ENCODE results near the gene BCAN.
"Not testable (repeated sequence)": the region's sequence is repeated elsewhere in the genome, so short reads cannot be mapped to it uniquely, and the experiment has no call there.

The BCAN gene

GRCh38 chr1:156626079-156626438, 15.9 kb upstream of the BCAN start:
- Mint-ChIP-seq H3K4me3 (peak overlapping the region; percentile 90), H3K27me3 (peaks cover 36% of the 10 kb centered on the region), H3K9me3 (ENCODE audit: low read depth) (no peaks in the 10 kb centered on the region), H3K36me3 (no peaks in the 10 kb centered on the region), H3K4me1 (ENCODE audit: low read depth) (peaks cover 9% of the 10 kb centered on the region), H3K27ac (no peak overlapping the region)

- no peak overlapping the region for H3K27ac Mint-ChIP-seq
- H3K4me1 Mint-ChIP-seq (ENCODE audit: low read depth) = peaks cover 9% of the 10 kb centered on the region
- H3K9me3 Mint-ChIP-seq (ENCODE audit: low read depth) = no peaks in the 10 kb centered on the region
- no peak overlapping the region for H3K4me3 Mint-ChIP-seq
- H3K27me3 Mint-ChIP-seq = peaks cover 38% of the 10 kb centered on the region
- no peaks in the 10 kb centered on the region for H3K36me3 Mint-ChIP-seq
Measured at GRCh38 chr1:156627313-156627880, 14.5 kb upstream of the BCAN start.

GRCh38 chr1:156629823-156630449, 12.0 kb upstream of the BCAN start:
- Mint-ChIP-seq H3K4me1 (ENCODE audit: low read depth) (peaks cover 7% of the 10 kb centered on the region), H3K27ac (no peak overlapping the region), H3K27me3 (peaks cover 38% of the 10 kb centered on the region), H3K36me3 (no peaks in the 10 kb centered on the region), H3K9me3 (ENCODE audit: low read depth) (no peaks in the 10 kb centered on the region), H3K4me3 (no peak overlapping the region)

DNA sequence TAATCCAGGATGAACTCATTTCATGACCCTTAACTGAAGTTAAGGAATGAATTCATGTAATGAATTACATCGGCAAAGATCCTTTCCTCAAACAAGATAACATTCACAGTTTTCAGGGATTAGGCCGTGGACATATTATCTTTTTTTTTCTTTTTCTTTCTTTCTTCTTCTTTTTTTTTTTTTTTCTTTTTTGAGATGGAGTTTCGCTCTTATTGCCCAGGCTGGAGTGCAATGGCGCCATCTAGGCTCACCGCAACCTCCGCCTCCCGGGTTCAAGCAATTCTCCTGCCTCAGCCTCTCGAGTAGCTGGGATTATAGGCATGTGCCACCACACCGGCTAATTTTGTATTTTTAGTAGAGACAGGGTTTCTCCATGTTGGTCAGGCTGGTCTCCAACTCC, 10.8 kb upstream of the BCAN start:
- H3K4me3 Mint-ChIP-seq; H3K36me3 Mint-ChIP-seq; H3K9me3 Mint-ChIP-seq (ENCODE audit: low read depth); H3K27ac Mint-ChIP-seq; H3K4me1 Mint-ChIP-seq (ENCODE audit: low read depth): not testable (repeated sequence)
- peaks cover 36% of the 10 kb centered on the region for H3K27me3 Mint-ChIP-seq

DNA sequence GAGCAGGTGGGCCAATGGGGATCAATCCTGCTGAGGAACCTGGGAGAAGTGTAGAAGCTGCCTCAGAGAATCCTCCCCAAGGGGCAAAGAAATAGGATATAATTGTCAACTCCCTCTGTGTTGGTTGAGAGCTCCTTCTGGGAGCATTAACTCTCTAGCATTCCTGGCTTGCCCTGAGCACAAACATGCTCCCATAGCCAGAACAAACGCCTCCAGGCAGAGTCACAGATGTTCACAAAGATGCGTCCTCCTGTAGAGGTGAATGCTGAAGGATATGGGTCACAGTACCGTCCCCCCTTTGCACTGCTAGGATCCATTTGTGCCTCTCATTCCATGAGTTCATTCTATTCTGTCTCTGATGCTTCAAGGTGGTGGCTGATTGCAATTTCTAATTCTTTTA, 9.6 kb upstream of the BCAN start:
- no peaks in the 10 kb centered on the region for H3K36me3 Mint-ChIP-seq
- peaks cover 37% of the 10 kb centered on the region for H3K27me3 Mint-ChIP-seq
- H3K27ac Mint-ChIP-seq = no peak overlapping the region
- no peak overlapping the region for H3K4me3 Mint-ChIP-seq
- no peaks in the 10 kb centered on the region for H3K4me1 Mint-ChIP-seq (ENCODE audit: low read depth)
- H3K9me3 Mint-ChIP-seq (ENCODE audit: low read depth) = no peaks in the 10 kb centered on the region

DNA sequence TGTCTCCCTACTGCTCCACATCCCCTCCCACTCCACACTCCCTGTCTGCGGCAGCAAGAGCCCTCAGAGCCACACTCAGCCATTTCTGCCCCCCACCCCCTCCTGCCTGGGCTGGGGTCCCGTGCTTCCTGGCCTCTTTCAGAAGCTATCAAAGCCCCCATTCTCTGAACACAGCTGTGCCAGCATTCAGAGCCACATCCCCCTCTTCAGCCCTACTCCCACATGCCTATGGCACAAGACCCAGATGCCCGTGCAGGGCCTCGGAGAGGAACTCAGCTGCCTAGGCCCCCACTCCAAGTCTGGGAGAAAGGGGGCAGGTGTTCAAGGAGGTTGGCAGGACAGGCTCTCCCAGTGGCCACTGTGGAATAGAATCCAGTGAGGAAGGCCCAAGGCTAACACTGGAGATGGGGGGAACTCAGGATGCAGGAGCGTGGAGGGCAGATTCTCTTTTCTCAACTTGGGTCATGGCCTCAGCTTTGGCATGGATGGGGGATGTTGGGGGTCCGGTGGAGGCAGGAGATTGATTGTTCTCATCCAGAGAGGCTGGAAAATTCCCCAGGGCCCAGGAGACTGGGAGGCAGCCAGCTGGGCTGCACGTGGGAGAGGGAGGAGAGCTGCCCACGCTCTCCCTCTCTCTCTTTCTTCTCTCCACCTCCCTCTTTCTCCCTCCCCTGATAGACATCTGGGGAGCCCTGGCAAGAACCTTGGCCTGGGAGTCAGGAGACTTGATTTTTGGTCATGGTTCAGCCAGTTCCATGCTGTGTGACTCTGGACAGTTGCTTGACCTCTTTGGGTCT, 3.5 kb upstream of the BCAN start:
- H3K27ac Mint-ChIP-seq = no peak overlapping the region
- H3K36me3 Mint-ChIP-seq = no peaks in the 10 kb centered on the region
- peaks cover 44% of the 10 kb centered on the region for H3K27me3 Mint-ChIP-seq
- H3K4me3 Mint-ChIP-seq = no peak overlapping the region
- H3K4me1 Mint-ChIP-seq (ENCODE audit: low read depth) = peaks cover 21% of the 10 kb centered on the region
- no peaks in the 10 kb centered on the region for H3K9me3 Mint-ChIP-seq (ENCODE audit: low read depth)

GRCh38 chr1:156639601-156640101, 2.3 kb upstream of the BCAN start:
- H3K4me3 Mint-ChIP-seq = no peak overlapping the region

DNA sequence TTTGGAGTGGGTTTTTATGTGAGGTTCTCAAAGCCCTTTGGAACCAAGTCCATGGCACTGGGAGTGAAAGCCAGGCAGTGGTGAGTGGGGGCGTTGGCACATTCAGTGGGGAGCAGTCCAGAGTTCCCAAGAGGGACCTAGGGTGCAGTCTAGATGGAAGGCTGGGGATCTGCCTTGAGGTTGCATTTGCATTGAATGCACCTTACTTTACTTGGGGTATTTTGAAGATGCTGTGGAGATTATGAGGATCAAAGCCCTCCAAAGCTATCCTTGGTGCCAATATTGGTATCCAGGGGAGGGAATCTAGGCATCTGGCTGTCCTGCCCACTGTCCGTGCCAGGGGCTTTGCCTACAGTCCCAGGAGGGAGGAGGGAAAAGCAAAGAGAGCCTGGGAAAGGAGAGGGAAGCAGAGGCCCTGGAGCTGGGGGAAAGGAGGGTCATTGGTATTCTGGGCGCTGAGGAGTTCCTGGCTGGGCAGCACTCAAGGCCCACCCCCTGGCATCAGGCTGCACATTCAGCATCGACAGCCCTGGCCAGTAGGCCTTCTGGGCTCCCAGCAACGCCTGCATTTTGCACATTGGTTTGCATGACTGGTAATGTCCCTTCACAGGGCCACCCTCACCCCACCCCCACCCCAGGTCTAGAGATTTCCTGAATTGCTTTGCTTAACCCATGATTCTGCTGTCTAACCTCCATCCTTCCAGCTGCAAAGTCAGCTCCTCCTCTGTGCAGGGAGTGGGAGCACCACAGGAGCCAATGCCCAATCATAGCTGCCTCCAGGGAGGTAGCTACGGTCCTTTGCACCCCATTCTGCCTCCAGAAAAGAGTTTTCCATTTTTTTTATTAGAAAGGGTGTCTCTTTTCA, 843 bp upstream of the BCAN start:
- no peak overlapping the region for H3K27ac Mint-ChIP-seq
- H3K4me3 Mint-ChIP-seq = peak overlapping the region; percentile 71

More at GRCh38 chr1:156639601-156640101, 2.3 kb upstream of the BCAN start:
- H3K27me3 Mint-ChIP-seq = peaks cover 46% of the 10 kb centered on the region
- peaks cover 32% of the 10 kb centered on the region for H3K4me1 Mint-ChIP-seq (ENCODE audit: low read depth)
- H3K36me3 Mint-ChIP-seq = no peaks in the 10 kb centered on the region
- no peak overlapping the region for H3K27ac Mint-ChIP-seq
- no peaks in the 10 kb centered on the region for H3K9me3 Mint-ChIP-seq (ENCODE audit: low read depth)

DNA sequence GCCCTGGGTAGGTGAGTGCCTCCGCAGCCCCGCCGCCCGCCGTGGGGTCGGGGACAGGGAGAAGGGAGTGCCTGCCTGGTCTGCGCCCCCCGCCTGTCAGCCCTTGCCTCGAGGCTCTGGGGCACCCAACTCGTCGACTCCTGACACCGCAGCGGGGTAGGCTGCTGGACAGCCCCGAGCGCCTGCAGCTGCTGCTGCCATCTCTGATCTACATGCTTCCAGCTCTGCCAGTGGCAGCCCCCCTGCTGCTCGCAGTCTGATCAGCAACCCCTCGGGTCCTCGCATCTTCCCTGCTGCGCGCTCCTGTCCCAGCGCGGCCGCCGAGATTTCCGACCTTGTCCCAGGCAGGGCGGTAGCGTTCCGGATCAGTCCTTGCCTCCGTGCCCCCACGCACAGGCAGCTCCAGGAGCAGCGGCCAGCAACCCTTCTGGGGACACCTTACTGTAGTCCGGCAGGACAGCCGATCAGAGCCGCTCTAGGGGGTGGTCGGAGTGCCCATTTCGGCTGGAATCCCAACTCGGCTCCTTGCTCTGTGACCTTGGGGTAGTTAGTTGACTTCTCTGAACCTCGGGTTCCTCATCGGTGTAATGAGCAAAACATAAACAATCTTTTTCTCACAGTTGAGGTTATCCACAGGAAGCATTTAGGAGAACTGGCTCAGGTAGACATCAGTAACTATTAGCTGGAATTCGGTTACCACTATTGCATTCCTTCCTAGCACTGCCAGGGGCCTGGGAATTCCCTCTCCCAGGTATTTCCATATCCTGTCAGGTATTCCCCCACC, 540 bp downstream of the BCAN start:
- H3K27me3 Mint-ChIP-seq = peaks cover 50% of the 10 kb centered on the region
- peak overlapping the region; percentile 69 for H3K4me3 Mint-ChIP-seq
- H3K9me3 Mint-ChIP-seq (ENCODE audit: low read depth) = no peaks in the 10 kb centered on the region
- peaks cover 32% of the 10 kb centered on the region for H3K4me1 Mint-ChIP-seq (ENCODE audit: low read depth)
- no peak overlapping the region for H3K27ac Mint-ChIP-seq
- no peaks in the 10 kb centered on the region for H3K36me3 Mint-ChIP-seq

More for the DNA sequence above, 843 bp upstream of the BCAN start:
- Mint-ChIP-seq H3K27me3 (peaks cover 54% of the 10 kb centered on the region), H3K36me3 (no peaks in the 10 kb centered on the region), H3K9me3 (ENCODE audit: low read depth) (no peaks in the 10 kb centered on the region), H3K4me1 (ENCODE audit: low read depth) (peaks cover 32% of the 10 kb centered on the region)

GRCh38 chr1:156643049-156643777, 1.3 kb downstream of the BCAN start:
- H3K4me3 Mint-ChIP-seq = peak overlapping the region; percentile 69
- H3K4me1 Mint-ChIP-seq (ENCODE audit: low read depth) = peaks cover 32% of the 10 kb centered on the region
- no peaks in the 10 kb centered on the region for H3K36me3 Mint-ChIP-seq
- H3K27ac Mint-ChIP-seq = no peak overlapping the region
- peaks cover 54% of the 10 kb centered on the region for H3K27me3 Mint-ChIP-seq
- H3K9me3 Mint-ChIP-seq (ENCODE audit: low read depth) = no peaks in the 10 kb centered on the region

DNA sequence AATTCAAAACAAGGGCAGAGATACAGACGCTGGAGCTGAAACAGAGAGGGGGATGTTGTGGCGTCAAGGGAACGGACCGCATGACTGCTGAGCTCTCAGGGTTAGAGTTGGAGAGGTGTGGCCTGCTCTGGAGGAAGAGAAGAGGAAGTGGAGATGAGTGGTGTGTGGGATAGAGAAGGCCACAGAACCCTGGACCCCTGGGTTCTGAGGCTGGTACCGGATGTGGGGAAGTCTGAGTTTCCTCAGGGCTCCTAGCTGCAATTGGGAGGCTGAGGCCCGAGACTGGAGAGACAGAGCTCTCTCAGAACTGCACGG, 1.8 kb downstream of the BCAN start:
- Mint-ChIP-seq H3K9me3 (ENCODE audit: low read depth) (no peaks in the 10 kb centered on the region), H3K36me3 (no peaks in the 10 kb centered on the region), H3K27ac (no peak overlapping the region), H3K27me3 (peaks cover 53% of the 10 kb centered on the region), H3K4me1 (ENCODE audit: low read depth) (peaks cover 32% of the 10 kb centered on the region), H3K4me3 (no peak overlapping the region)

DNA sequence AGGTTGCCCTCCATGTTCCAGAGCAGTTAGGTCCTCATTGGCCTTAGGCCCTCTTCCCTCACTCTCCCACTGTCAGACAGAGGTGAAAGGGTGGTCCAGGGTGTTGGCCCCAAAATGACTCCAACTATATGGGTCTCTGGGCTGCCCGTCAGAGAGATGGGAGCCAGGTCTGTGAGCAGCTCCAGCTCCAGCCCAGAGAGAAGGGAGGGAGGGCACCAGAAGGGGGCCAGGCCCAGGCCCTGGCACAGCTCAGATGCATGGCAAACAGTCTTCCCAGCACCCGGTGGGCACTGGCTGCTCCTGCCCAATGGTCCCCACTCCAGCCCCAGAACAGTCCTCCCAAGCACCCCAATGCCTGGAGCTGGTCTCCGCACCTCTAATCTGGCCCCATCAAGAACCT, 2.2 kb downstream of the BCAN start:
- Mint-ChIP-seq H3K36me3 (no peaks in the 10 kb centered on the region), H3K27ac (no peak overlapping the region), H3K4me3 (no peak overlapping the region), H3K4me1 (ENCODE audit: low read depth) (peaks cover 32% of the 10 kb centered on the region), H3K27me3 (peaks cover 53% of the 10 kb centered on the region), H3K9me3 (ENCODE audit: low read depth) (no peaks in the 10 kb centered on the region)

DNA sequence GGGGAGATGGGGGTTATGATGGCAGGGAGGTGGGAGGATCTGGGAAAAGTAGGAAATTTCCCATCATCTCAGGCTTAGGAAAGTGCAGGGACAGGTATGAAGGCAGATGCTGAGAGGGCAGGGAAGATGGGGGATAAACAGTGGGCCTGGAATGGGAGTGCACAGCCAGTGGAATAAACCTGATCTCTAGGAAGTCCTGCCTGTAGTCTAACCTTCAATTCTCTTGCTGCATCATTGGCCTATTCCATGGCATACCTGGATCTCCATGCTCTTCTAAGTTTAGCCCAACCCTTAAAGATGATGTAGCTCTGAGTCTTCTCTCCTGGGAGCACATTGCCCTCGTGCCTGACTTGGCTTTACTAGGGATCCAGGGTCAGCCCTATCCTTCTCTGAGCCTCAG, 2.7 kb downstream of the BCAN start:
- Mint-ChIP-seq H3K4me1 (ENCODE audit: low read depth) (peaks cover 32% of the 10 kb centered on the region), H3K36me3 (no peaks in the 10 kb centered on the region), H3K27ac (no peak overlapping the region), H3K9me3 (ENCODE audit: low read depth) (no peaks in the 10 kb centered on the region), H3K4me3 (no peak overlapping the region), H3K27me3 (peaks cover 51% of the 10 kb centered on the region)

DNA sequence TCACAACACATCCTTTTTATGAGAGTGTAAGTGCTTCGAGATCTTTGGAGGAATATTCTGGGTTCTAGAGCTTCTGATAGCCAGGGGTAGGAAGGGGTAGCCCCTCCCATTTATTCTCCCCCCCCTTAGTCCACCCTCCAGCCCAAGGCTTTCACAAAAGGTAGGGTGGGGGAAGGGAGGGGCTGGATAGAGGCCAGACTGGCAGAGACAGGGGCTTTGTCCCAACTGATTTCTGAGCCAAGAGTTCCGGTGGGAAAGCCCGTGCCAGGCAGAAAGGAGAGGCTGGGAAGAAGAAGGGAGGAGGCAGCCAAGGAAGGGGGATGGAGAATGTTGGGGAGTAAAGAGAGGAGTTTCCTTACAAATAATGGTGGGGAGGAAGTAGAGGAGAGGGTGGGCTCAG, 3.1 kb downstream of the BCAN start:
- H3K27me3 Mint-ChIP-seq = peaks cover 52% of the 10 kb centered on the region
- H3K27ac Mint-ChIP-seq = no peak overlapping the region

More for the DNA sequence above, 3.1 kb downstream of the BCAN start:
- Mint-ChIP-seq H3K4me3 (no peak overlapping the region), H3K36me3 (no peaks in the 10 kb centered on the region), H3K4me1 (ENCODE audit: low read depth) (peaks cover 32% of the 10 kb centered on the region), H3K9me3 (ENCODE audit: low read depth) (no peaks in the 10 kb centered on the region)

Data from activated naive CD8-positive, alpha-beta T cell (primary cell).